ENCODE measurements around the gene CIDEB.

Gene CIDEB

DNA sequence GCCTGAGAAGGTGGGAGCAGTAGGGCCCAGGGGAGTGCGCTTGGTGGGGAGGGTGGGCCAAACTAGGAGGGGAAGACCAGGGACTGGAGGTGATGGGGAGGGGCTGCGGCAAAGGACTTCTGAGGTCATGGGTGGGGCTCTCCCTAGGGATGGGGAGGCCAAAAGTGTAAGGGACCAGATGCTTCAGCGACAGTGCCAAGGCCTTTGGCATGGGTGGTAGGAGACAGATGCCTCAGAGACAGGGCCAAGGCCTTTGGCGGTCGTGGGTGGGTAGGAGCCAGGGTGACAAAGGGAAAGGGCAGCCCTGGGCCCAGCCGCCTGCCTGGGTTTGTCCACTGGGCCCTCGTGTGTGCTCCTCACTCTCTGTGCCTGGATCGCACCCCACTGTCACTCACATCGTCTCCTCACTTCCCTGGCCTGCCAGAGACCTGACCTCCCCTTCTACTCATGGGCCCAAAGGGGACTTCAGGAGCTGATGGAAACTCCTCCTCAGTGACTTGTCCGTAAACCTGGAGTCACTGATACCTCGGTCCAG, 23.2 kb downstream of the CIDEB start:
- H3K27me3 ChIP-seq (ENCODE audit: insufficient read depth, low read length) = no peaks in the 10 kb centered on the region
- H3K79me2 ChIP-seq (ENCODE audit: control insufficient read depth, insufficient read depth, low read length, unreplicated experiment) = no peaks in the 10 kb centered on the region
- no peak overlapping the region for H3K27ac ChIP-seq (ENCODE audit: low read depth, low read length)
- no peak overlapping the region for H2AFZ ChIP-seq (ENCODE audit: low read length, unreplicated experiment)
- H3K4me1 ChIP-seq (ENCODE audit: control insufficient read depth, insufficient read depth, low read length, unreplicated experiment) = peaks cover 10% of the 10 kb centered on the region
- no peak overlapping the region for H3K4me3 ChIP-seq (ENCODE audit: low read depth, low read length)
- H3K36me3 ChIP-seq (ENCODE audit: insufficient read depth, low read length) = no peaks in the 10 kb centered on the region

DNA sequence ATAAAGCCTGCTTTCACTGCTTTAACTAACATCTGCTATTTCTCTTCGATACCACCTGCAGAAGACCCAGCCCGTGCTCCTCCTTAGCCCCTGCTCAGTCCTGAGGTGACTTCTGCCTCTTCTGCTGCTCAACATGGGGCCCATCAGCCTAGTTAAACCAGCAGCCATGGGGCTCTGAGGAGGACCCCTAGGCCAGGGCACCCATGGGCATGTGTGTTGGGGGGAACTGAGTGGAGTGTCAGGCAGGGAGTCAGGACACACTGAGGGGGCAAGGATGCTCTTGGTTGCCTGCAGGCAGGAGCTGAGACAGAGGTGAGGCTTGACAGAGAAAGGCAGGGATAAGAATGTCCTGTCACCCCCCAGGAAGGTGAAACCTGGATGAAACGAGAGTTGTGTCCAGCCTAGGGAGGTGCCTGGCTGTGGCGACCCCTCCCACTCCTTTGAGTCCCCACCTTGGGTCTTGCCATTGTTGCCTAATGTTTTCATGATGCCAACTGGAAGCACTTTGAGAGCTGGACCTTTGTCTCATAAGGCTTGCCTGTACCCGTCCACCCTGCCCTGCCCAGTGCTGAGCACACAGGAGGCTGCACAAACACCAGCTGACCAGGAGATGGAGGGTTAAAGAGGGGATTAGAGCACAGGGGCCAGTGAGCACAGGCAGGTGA, 23.8 kb downstream of the CIDEB start:
- Histone ChIP-seq H3K79me2 (ENCODE audit: control insufficient read depth, insufficient read depth, low read length, unreplicated experiment) (no peaks in the 10 kb centered on the region), H3K27me3 (ENCODE audit: insufficient read depth, low read length) (no peaks in the 10 kb centered on the region), H2AFZ (ENCODE audit: low read length, unreplicated experiment) (no peak overlapping the region), H3K4me1 (ENCODE audit: control insufficient read depth, insufficient read depth, low read length, unreplicated experiment) (peaks cover 15% of the 10 kb centered on the region), H3K4me3 (ENCODE audit: low read depth, low read length) (no peak overlapping the region), H3K36me3 (ENCODE audit: insufficient read depth, low read length) (no peaks in the 10 kb centered on the region), H3K27ac (ENCODE audit: low read depth, low read length) (no peak overlapping the region)

GRCh38 chr14:24282736-24283135, 25.0 kb downstream of the CIDEB start:
- Histone ChIP-seq H3K79me2 (ENCODE audit: control insufficient read depth, insufficient read depth, low read length, unreplicated experiment) (no peaks in the 10 kb centered on the region), H3K4me3 (ENCODE audit: low read depth, low read length) (no peak overlapping the region), H3K4me1 (ENCODE audit: control insufficient read depth, insufficient read depth, low read length, unreplicated experiment) (peaks cover 16% of the 10 kb centered on the region), H3K36me3 (ENCODE audit: insufficient read depth, low read length) (no peaks in the 10 kb centered on the region), H2AFZ (ENCODE audit: low read length, unreplicated experiment) (no peak overlapping the region), H3K27ac (ENCODE audit: low read depth, low read length) (no peak overlapping the region), H3K27me3 (ENCODE audit: insufficient read depth, low read length) (no peaks in the 10 kb centered on the region)

DNA sequence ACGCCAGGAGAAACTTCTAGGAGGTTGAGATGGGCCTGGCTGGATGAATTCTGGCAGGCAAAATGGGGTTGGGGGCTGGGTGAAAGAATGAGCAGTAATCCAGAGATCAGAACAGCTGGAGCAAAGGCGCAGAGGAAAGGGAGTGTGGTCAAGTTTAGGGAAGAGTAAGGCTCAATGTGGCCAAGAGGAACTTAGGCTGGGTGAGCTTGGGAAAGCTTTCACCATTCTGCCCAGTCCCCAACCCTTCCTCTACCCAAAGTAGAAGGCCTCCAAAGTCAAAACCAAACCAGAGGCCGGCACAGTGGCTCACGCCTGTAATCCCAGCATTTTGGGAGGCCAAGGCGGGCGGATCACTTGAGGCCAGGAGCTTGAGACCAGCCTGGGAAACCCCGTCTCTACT, 26.1 kb downstream of the CIDEB start:
- H3K36me3 ChIP-seq (ENCODE audit: insufficient read depth, low read length) = no peaks in the 10 kb centered on the region
- H2AFZ ChIP-seq (ENCODE audit: low read length, unreplicated experiment) = no peak overlapping the region
- H3K27me3 ChIP-seq (ENCODE audit: insufficient read depth, low read length) = no peaks in the 10 kb centered on the region
- no peak overlapping the region for H3K4me3 ChIP-seq (ENCODE audit: low read depth, low read length)
- peaks cover 16% of the 10 kb centered on the region for H3K4me1 ChIP-seq (ENCODE audit: control insufficient read depth, insufficient read depth, low read length, unreplicated experiment)
- no peak overlapping the region for H3K27ac ChIP-seq (ENCODE audit: low read depth, low read length)
- H3K79me2 ChIP-seq (ENCODE audit: control insufficient read depth, insufficient read depth, low read length, unreplicated experiment) = no peaks in the 10 kb centered on the region

- no peak overlapping the region for H2AFZ ChIP-seq (ENCODE audit: low read length, unreplicated experiment)
- H3K4me3 ChIP-seq (ENCODE audit: low read depth, low read length) = no peak overlapping the region
- H3K36me3 ChIP-seq (ENCODE audit: insufficient read depth, low read length) = no peaks in the 10 kb centered on the region
- H3K79me2 ChIP-seq (ENCODE audit: control insufficient read depth, insufficient read depth, low read length, unreplicated experiment) = no peaks in the 10 kb centered on the region
- H3K4me1 ChIP-seq (ENCODE audit: control insufficient read depth, insufficient read depth, low read length, unreplicated experiment) = peaks cover 16% of the 10 kb centered on the region
- H3K27me3 ChIP-seq (ENCODE audit: insufficient read depth, low read length) = no peaks in the 10 kb centered on the region
- no peak overlapping the region for H3K27ac ChIP-seq (ENCODE audit: low read depth, low read length)
These were observed 26.8 kb downstream of the CIDEB start for GRCh38 chr14:24280797-24281460.

DNA sequence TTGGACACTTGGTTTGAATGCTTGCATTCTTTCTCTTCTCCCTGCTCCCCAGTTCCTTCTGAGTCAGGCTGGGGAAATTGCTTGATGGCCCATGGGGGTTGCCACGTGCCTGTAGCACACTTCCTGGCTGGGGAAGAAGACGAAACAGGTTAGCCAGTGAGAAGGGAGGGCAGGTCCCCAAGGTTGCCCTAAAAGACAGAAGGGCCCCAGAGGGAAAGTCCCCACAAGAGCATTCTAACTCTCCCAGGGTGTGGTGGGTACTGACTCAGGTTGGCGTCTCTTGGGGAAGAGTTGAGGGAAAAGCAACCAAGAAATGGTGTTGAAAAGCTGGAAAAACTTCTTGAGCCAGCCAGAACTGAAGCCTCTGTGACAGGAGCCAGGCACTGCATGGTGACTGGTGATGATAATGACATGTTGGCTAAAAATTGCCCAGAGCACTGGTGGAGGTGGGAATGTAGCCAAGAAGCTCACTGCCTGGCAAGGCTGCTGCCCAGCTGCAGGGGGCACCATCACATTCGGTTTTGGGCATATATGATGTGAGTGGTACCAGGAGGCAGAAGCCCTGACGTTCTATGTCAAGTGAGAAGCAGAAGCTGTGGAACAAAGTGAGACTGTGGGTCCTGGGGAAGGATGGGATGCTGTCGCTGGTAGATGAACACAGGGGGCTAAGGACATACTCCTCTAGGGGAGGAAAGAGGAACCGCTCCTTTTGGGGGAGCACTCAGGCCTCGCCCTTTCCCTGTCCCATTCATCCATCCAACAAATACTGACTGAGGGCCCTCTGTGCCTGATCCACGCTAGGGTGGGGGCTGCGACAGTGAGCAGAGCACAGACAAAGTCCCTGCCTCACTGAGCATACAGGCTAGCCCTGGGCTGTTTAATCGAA, 28.2 kb downstream of the CIDEB start:
- H3K4me1 ChIP-seq (ENCODE audit: control insufficient read depth, insufficient read depth, low read length, unreplicated experiment) = peaks cover 16% of the 10 kb centered on the region
- H3K27me3 ChIP-seq (ENCODE audit: insufficient read depth, low read length) = no peaks in the 10 kb centered on the region
- H3K79me2 ChIP-seq (ENCODE audit: control insufficient read depth, insufficient read depth, low read length, unreplicated experiment) = no peaks in the 10 kb centered on the region
- H2AFZ ChIP-seq (ENCODE audit: low read length, unreplicated experiment) = no peak overlapping the region
- H3K4me3 ChIP-seq (ENCODE audit: low read depth, low read length) = no peak overlapping the region
- H3K36me3 ChIP-seq (ENCODE audit: insufficient read depth, low read length) = no peaks in the 10 kb centered on the region
- H3K27ac ChIP-seq (ENCODE audit: low read depth, low read length) = no peak overlapping the region

GRCh38 chr14:24278424-24278823, 29.4 kb downstream of the CIDEB start:
- Histone ChIP-seq H2AFZ (ENCODE audit: low read length, unreplicated experiment) (no peak overlapping the region), H3K4me1 (ENCODE audit: control insufficient read depth, insufficient read depth, low read length, unreplicated experiment) (peaks cover 16% of the 10 kb centered on the region), H3K36me3 (ENCODE audit: insufficient read depth, low read length) (no peaks in the 10 kb centered on the region), H3K27me3 (ENCODE audit: insufficient read depth, low read length) (no peaks in the 10 kb centered on the region), H3K27ac (ENCODE audit: low read depth, low read length) (no peak overlapping the region), H3K79me2 (ENCODE audit: control insufficient read depth, insufficient read depth, low read length, unreplicated experiment) (no peaks in the 10 kb centered on the region), H3K4me3 (ENCODE audit: low read depth, low read length) (no peak overlapping the region)

- Histone ChIP-seq H3K4me1 (ENCODE audit: control insufficient read depth, insufficient read depth, low read length, unreplicated experiment) (peaks cover 16% of the 10 kb centered on the region), H3K27me3 (ENCODE audit: insufficient read depth, low read length) (no peaks in the 10 kb centered on the region), H3K79me2 (ENCODE audit: control insufficient read depth, insufficient read depth, low read length, unreplicated experiment) (no peaks in the 10 kb centered on the region), H3K4me3 (ENCODE audit: low read depth, low read length) (no peak overlapping the region), H3K36me3 (ENCODE audit: insufficient read depth, low read length) (no peaks in the 10 kb centered on the region), H3K27ac (ENCODE audit: low read depth, low read length) (no peak overlapping the region), H2AFZ (ENCODE audit: low read length, unreplicated experiment) (no peak overlapping the region)
These were observed 30.0 kb downstream of the CIDEB start for GRCh38 chr14:24277606-24278321.

GRCh38 chr14:24277071-24277470, 30.7 kb downstream of the CIDEB start:
- Histone ChIP-seq H3K27me3 (ENCODE audit: insufficient read depth, low read length) (no peaks in the 10 kb centered on the region), H3K4me3 (ENCODE audit: low read depth, low read length) (no peak overlapping the region), H3K36me3 (ENCODE audit: insufficient read depth, low read length) (no peaks in the 10 kb centered on the region), H2AFZ (ENCODE audit: low read length, unreplicated experiment) (no peak overlapping the region), H3K27ac (ENCODE audit: low read depth, low read length) (no peak overlapping the region), H3K4me1 (ENCODE audit: control insufficient read depth, insufficient read depth, low read length, unreplicated experiment) (peaks cover 17% of the 10 kb centered on the region), H3K79me2 (ENCODE audit: control insufficient read depth, insufficient read depth, low read length, unreplicated experiment) (no peaks in the 10 kb centered on the region)

GRCh38 chr14:24274101-24274543, 33.7 kb downstream of the CIDEB start:
- Histone ChIP-seq H3K27me3 (ENCODE audit: insufficient read depth, low read length) (no peaks in the 10 kb centered on the region), H3K27ac (ENCODE audit: low read depth, low read length) (no peak overlapping the region), H3K79me2 (ENCODE audit: control insufficient read depth, insufficient read depth, low read length, unreplicated experiment) (no peaks in the 10 kb centered on the region), H3K4me1 (ENCODE audit: control insufficient read depth, insufficient read depth, low read length, unreplicated experiment) (peaks cover 7% of the 10 kb centered on the region), H3K36me3 (ENCODE audit: insufficient read depth, low read length) (no peaks in the 10 kb centered on the region), H3K4me3 (ENCODE audit: low read depth, low read length) (no peak overlapping the region), H2AFZ (ENCODE audit: low read length, unreplicated experiment) (no peak overlapping the region)
